Vagina (tissue), 2 donors: ENCODE results near the gene DDIT4. TPM values are rescaled to one million over a fixed set of nuclear protein-coding genes. Genes with fewer than 3 reads are reported as not detected.
"Not testable (repeated sequence)": the region's sequence is repeated elsewhere in the genome, so short reads cannot be mapped to it uniquely, and the experiment has no call there.

Experiments
- DNase-seq, 2 donors: peaks; one replicate each; pipeline ENCODE4 v3.0.0-alpha.2; 2017; ENCODE audit errors: extremely low spot score in 2 of 2
- H3K27ac ChIP-seq: fragments of 200-600 bp; sonication (generic); one replicate; pipeline ENCODE4 v1.5.1; 2019
- H3K27me3 ChIP-seq: fragments of 200-600 bp; sonication (generic); one replicate; pipeline ENCODE4 v1.5.1; 2019
- H3K36me3 ChIP-seq, 2 donors: fragments of 200-600 bp; sonication (generic); one replicate each; pipeline ENCODE4 v1.5.1; 2017 to 2019
- H3K4me1 ChIP-seq: fragments of 200-600 bp; sonication (generic); one replicate; pipeline ENCODE4 v1.5.1; 2019
- H3K4me3 ChIP-seq, 2 donors: fragments of 200-600 bp; sonication (generic); 1 replicate in 1 of 2; 2 replicates in 1 of 2; pipeline ENCODE4 v1.5.1; 2016 to 2019
- H3K9me3 ChIP-seq: fragments of 200-600 bp; sonication (generic); one replicate; pipeline ENCODE4 v1.5.1; 2019
- POLR2A ChIP-seq, 2 donors: fragments of 450-650 bp; IDR thresholded peaks; one replicate each; pipeline ENCODE4 v1.6.1; 2017; ENCODE audit warnings: antibody characterized with exemption in 2 of 2, mild to moderate bottlenecking in 2 of 2, moderate library complexity in 2 of 2
- POLR2AphosphoS5 ChIP-seq, 2 donors: sonication (generic); formaldehyde crosslinking; IDR thresholded peaks; one replicate each; pipeline ENCODE4 v1.9.0; 2017; ENCODE audit warnings: antibody characterized with exemption in 2 of 2, mild to moderate bottlenecking in 2 of 2, low read depth in 1 of 2; ENCODE audit not compliant: insufficient read depth in 1 of 2
- intact Hi-C: fragments of 100-400 bp; cut with DNase I; formaldehyde crosslinking; loops from one replicate; pipeline ENCODE4 v1.15.1; 2023
- total RNA-seq: library from RNA; depleted of rRNA; stranded (reverse); fragments of >200 nt; gene quantifications from one replicate; pipeline ENCODE4 v1.2.3, GENCODE V29; 2016
- TF ChIP-seq, protein P1 (sequence below), 3 experiments: fragments of 450-650 bp in 2 of 3; fragments of 200-600 bp in 1 of 3; sonication (generic) in 1 of 3; IDR thresholded peaks; one replicate each; pipeline ENCODE4 v1.5.1; 2017 to 2019; ENCODE audit warnings: antibody characterized with exemption in 3 of 3, mild to moderate bottlenecking in 2 of 3, moderate library complexity in 2 of 3

Gene DDIT4
- total RNA-seq, 1 donor from 2014 or later: 1,063 TPM

- Histone ChIP-seq H3K27ac (peak overlapping the region; percentile 96), H3K4me3 (peak overlapping the region; percentile 48 to 59), H3K9me3 (no peaks in the 10 kb centered on the region), H3K36me3 (no peaks in the 10 kb centered on the region), H3K4me1 (peaks cover 22% of the 10 kb centered on the region), H3K27me3 (no peaks in the 10 kb centered on the region)
- intact Hi-C loops: no loop called here
- TF ChIP-seq POLR2AphosphoS5 (IDR thresholded peaks at IDR 0.05; ENCODE audit: insufficient read depth in 1 of 2, low read depth in 1 of 2) (peak; percentile 49 to 82), POLR2A (IDR thresholded peaks at IDR 0.05) (peak; percentile 13 to 94)
- TF ChIP-seq, protein P1, sequence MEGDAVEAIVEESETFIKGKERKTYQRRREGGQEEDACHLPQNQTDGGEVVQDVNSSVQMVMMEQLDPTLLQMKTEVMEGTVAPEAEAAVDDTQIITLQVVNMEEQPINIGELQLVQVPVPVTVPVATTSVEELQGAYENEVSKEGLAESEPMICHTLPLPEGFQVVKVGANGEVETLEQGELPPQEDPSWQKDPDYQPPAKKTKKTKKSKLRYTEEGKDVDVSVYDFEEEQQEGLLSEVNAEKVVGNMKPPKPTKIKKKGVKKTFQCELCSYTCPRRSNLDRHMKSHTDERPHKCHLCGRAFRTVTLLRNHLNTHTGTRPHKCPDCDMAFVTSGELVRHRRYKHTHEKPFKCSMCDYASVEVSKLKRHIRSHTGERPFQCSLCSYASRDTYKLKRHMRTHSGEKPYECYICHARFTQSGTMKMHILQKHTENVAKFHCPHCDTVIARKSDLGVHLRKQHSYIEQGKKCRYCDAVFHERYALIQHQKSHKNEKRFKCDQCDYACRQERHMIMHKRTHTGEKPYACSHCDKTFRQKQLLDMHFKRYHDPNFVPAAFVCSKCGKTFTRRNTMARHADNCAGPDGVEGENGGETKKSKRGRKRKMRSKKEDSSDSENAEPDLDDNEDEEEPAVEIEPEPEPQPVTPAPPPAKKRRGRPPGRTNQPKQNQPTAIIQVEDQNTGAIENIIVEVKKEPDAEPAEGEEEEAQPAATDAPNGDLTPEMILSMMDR (IDR thresholded peaks at IDR 0.05): no peak
- DNase-seq: peak in 1 of 2 donors; percentile 99
These were observed 24.3 kb downstream of the DDIT4 start for GRCh38 chr10:72297805-72298591.

- TF ChIP-seq POLR2AphosphoS5 (IDR thresholded peaks at IDR 0.05; ENCODE audit: insufficient read depth in 1 of 2, low read depth in 1 of 2) (no peak), POLR2A (IDR thresholded peaks at IDR 0.05) (no peak)
- TF ChIP-seq, protein P1 (IDR thresholded peaks at IDR 0.05): no peak
- Histone ChIP-seq H3K27me3 (no peaks in the 10 kb centered on the region), H3K4me3 (no peak overlapping the region), H3K4me1 (peaks cover 22% of the 10 kb centered on the region), H3K36me3 (no peaks in the 10 kb centered on the region), H3K9me3 (no peaks in the 10 kb centered on the region), H3K27ac (peak overlapping the region; percentile 96)
- DNase-seq: peak in 1 of 2 donors; percentile 90
- intact Hi-C loops: no loop called here
These were observed 25.1 kb downstream of the DDIT4 start for GRCh38 chr10:72298592-72299519.

- no peaks in the 10 kb centered on the region for H3K27me3 ChIP-seq
- H3K4me3 ChIP-seq: no peak overlapping the region
- no peaks in the 10 kb centered on the region for H3K36me3 ChIP-seq
- peaks cover 11% of the 10 kb centered on the region for H3K4me1 ChIP-seq
- no peak for TF ChIP-seq POLR2A (IDR thresholded peaks at IDR 0.05)
- TF ChIP-seq POLR2AphosphoS5 (IDR thresholded peaks at IDR 0.05; ENCODE audit: insufficient read depth in 1 of 2, low read depth in 1 of 2): no peak
- TF ChIP-seq, protein P1 (IDR thresholded peaks at IDR 0.05): no peak
- DNase-seq: no peak
- H3K27ac ChIP-seq: no peak overlapping the region
- no peaks in the 10 kb centered on the region for H3K9me3 ChIP-seq
- intact Hi-C loops: no loop called here
These were observed 29.9 kb downstream of the DDIT4 start for GRCh38 chr10:72303424-72304128.

DNA sequence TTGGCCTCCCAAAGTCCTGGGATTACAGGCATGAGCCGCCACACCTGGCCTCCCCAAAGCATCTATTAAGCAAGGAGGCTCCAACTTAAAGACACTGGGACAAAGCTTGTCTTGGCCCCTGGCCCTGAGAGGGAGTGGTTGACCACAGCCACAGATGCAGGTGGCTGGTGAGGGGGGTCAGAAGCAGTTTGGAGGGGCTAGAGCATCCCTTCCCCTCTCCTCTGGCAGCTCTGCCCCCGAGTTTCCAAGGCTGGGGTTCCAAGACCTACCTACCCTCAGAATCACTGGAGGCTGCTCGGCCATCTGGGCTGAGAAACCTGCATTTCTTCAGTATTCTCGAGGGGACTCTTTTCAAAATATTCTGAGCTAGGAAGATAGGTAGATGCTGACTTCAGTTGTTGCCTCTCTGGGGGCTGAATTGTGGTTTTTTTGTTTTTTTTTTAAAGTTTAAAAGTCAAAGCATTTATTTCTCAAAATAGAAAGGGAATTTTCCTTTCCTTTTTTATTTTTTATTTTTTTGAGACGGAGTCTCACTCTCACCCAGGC lies 32.6 kb downstream of the DDIT4 start:
- Histone ChIP-seq H3K36me3 (no peaks in the 10 kb centered on the region), H3K27ac (no peak overlapping the region)

GRCh38 chr10:72307711-72308110 lies 34.0 kb downstream of the DDIT4 start:
- H3K9me3 ChIP-seq, H3K4me3 ChIP-seq, intact Hi-C loops, H3K27me3 ChIP-seq, H3K36me3 ChIP-seq, DNase-seq: not testable (repeated sequence)
- Histone ChIP-seq H3K27ac (peak overlapping the region; percentile 64), H3K4me1 (peaks cover 32% of the 10 kb centered on the region)

More for the DNA sequence above, 32.6 kb downstream of the DDIT4 start:
- TF ChIP-seq, protein P1 (IDR thresholded peaks at IDR 0.05): no peak
- TF ChIP-seq POLR2A (IDR thresholded peaks at IDR 0.05) (no peak), POLR2AphosphoS5 (IDR thresholded peaks at IDR 0.05; ENCODE audit: insufficient read depth in 1 of 2, low read depth in 1 of 2) (no peak)
- no peaks in the 10 kb centered on the region for H3K27me3 ChIP-seq
- no peaks in the 10 kb centered on the region for H3K9me3 ChIP-seq
- intact Hi-C loops: no loop called here
- no peak for DNase-seq
- peaks cover 32% of the 10 kb centered on the region for H3K4me1 ChIP-seq
- no peak overlapping the region for H3K4me3 ChIP-seq
